ENCODE measurements around the gene PCSK6. TPM values are rescaled to one million over a fixed set of nuclear protein-coding genes. Genes with fewer than 3 reads are reported as not detected.
A peak's percentile ranks its signal among the peaks of the same experiment; 100 is the strongest.

Gene PCSK6
- total RNA-seq, 1 donor from 2014 or later, result 5.4 TPM

GRCh38 chr15:101435761-101436160 lies 53.7 kb downstream of the PCSK6 start:
- H3K9me3 Mint-ChIP-seq, result peaks cover 2% of the 10 kb centered on the region
- peak overlapping the region; percentile 50 for H3K27ac Mint-ChIP-seq (ENCODE audit: unreplicated experiment)
- peaks cover 18% of the 10 kb centered on the region for H3K4me1 Mint-ChIP-seq
- TF ChIP-seq, protein P1, sequence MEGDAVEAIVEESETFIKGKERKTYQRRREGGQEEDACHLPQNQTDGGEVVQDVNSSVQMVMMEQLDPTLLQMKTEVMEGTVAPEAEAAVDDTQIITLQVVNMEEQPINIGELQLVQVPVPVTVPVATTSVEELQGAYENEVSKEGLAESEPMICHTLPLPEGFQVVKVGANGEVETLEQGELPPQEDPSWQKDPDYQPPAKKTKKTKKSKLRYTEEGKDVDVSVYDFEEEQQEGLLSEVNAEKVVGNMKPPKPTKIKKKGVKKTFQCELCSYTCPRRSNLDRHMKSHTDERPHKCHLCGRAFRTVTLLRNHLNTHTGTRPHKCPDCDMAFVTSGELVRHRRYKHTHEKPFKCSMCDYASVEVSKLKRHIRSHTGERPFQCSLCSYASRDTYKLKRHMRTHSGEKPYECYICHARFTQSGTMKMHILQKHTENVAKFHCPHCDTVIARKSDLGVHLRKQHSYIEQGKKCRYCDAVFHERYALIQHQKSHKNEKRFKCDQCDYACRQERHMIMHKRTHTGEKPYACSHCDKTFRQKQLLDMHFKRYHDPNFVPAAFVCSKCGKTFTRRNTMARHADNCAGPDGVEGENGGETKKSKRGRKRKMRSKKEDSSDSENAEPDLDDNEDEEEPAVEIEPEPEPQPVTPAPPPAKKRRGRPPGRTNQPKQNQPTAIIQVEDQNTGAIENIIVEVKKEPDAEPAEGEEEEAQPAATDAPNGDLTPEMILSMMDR (conservative IDR thresholded peaks at IDR 0.05), result no peak
- H3K36me3 Mint-ChIP-seq (ENCODE audit: low read depth), result peaks cover 2% of the 10 kb centered on the region
- no peak overlapping the region for H3K4me3 Mint-ChIP-seq
- DNase-seq (ENCODE audit: low read depth, low spot score), result no peak
- H3K27me3 Mint-ChIP-seq (ENCODE audit: low read depth), result no peaks in the 10 kb centered on the region

DNA sequence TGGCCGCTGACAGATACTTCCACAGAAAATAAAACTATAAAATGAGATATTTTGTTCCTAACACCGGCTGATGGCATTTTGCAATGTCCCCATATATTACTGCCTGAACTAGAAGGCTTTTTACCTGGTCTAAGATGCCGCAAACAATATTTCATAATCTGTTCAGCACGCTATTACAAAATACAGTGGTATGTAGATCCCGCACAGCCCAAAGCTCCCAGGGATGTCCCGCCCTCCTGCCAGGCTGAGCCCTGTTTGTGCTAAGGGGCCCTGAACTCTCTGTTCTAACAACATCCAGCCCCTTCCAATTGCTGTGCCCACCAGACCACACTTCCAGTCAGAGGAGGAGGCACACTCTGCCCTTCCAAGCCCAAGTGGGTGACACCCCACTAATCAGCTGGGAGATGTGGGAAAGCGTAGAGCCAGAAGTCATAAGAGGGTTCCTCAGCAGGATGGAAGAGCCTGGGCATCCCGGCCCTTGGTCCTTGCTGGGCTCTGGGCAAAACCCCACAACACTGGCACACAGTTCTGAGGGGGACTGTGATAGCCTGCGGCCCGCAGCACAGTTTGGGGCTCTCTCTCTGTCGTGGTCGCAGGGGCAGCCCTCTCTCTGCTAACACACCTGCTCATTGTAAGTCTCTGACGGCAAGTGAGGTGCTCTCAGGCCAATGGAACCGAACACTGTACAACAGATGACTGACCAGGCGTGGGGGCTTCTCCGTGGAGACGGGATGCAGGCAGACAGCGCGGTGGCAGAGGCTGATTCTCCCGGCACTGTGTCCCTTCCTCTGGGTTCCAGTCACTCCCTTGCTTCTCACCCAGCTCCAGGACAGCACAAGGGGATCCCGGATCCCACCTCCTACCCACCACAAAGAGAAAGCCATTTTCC lies 55.2 kb downstream of the PCSK6 start:
- Mint-ChIP-seq H3K27me3 (ENCODE audit: low read depth) (no peaks in the 10 kb centered on the region), H3K36me3 (ENCODE audit: low read depth) (peaks cover 2% of the 10 kb centered on the region), H3K27ac (ENCODE audit: unreplicated experiment) (no peak overlapping the region), H3K4me3 (no peak overlapping the region), H3K4me1 (peaks cover 26% of the 10 kb centered on the region), H3K9me3 (peaks cover 2% of the 10 kb centered on the region)
- TF ChIP-seq, protein P1 (conservative IDR thresholded peaks at IDR 0.05), result no peak
- DNase-seq (ENCODE audit: low read depth, low spot score), result no peak

DNA sequence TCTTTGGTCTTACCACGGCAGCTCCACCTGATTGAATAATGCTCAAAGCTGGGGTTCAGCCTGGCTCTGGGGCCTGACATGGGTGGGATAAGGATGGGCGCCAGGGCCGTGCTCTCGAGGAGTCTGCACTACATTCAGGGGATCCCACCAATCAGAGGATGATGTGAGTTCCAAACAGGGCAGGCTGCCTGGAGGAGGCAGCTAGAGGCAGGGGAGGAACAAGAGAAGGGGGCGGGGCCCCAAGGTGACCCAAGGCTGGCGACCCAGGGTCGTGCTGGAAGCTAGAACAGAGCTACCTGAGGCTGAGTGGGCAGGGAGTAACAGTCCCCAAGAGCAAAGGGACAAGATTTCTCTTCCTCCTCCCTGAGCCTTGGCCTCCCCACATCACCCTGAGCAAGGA lies 56.1 kb downstream of the PCSK6 start:
- Mint-ChIP-seq H3K4me1 (peaks cover 32% of the 10 kb centered on the region), H3K27ac (ENCODE audit: unreplicated experiment) (peak overlapping the region; percentile 83), H3K9me3 (peaks cover 2% of the 10 kb centered on the region), H3K4me3 (no peak overlapping the region), H3K36me3 (ENCODE audit: low read depth) (peaks cover 2% of the 10 kb centered on the region), H3K27me3 (ENCODE audit: low read depth) (no peaks in the 10 kb centered on the region)
- TF ChIP-seq, protein P1 (conservative IDR thresholded peaks at IDR 0.05), result no peak
- no peak for DNase-seq (ENCODE audit: low read depth, low spot score)

- Mint-ChIP-seq H3K27me3 (ENCODE audit: low read depth) (no peaks in the 10 kb centered on the region), H3K9me3 (peaks cover under 1% of the 10 kb centered on the region), H3K36me3 (ENCODE audit: low read depth) (peaks cover 1% of the 10 kb centered on the region), H3K27ac (ENCODE audit: unreplicated experiment) (peak overlapping the region; percentile 83), H3K4me1 (peaks cover 34% of the 10 kb centered on the region), H3K4me3 (no peak overlapping the region)
- TF ChIP-seq, protein P1 (conservative IDR thresholded peaks at IDR 0.05), result no peak
- DNase-seq (ENCODE audit: low read depth, low spot score), result no peak
Measured at GRCh38 chr15:101432982-101433381, 56.5 kb downstream of the PCSK6 start.

- H3K27me3 Mint-ChIP-seq (ENCODE audit: low read depth), result no peaks in the 10 kb centered on the region
- H3K9me3 Mint-ChIP-seq, result no peaks in the 10 kb centered on the region
- peaks cover 31% of the 10 kb centered on the region for H3K4me1 Mint-ChIP-seq
- no peak overlapping the region for H3K4me3 Mint-ChIP-seq
- no peak overlapping the region for H3K27ac Mint-ChIP-seq (ENCODE audit: unreplicated experiment)
- no peaks in the 10 kb centered on the region for H3K36me3 Mint-ChIP-seq (ENCODE audit: low read depth)
- no peak for DNase-seq (ENCODE audit: low read depth, low spot score)
- TF ChIP-seq, protein P1 (conservative IDR thresholded peaks at IDR 0.05), result no peak
Measured at GRCh38 chr15:101431748-101432147, 57.8 kb downstream of the PCSK6 start.
